Measurements from ENCODE around the gene PTGFRN. TPM values are rescaled to one million over a fixed set of nuclear protein-coding genes. Genes with fewer than 3 reads are reported as not detected.

The PTGFRN gene
- total and polyA plus RNA-seq, 9 of the 15 experiments (the other 6 are each of a cell fraction or from before 2014, with no cell fraction given): 17.3 to 33.1 (median 25.7) TPM

DNA sequence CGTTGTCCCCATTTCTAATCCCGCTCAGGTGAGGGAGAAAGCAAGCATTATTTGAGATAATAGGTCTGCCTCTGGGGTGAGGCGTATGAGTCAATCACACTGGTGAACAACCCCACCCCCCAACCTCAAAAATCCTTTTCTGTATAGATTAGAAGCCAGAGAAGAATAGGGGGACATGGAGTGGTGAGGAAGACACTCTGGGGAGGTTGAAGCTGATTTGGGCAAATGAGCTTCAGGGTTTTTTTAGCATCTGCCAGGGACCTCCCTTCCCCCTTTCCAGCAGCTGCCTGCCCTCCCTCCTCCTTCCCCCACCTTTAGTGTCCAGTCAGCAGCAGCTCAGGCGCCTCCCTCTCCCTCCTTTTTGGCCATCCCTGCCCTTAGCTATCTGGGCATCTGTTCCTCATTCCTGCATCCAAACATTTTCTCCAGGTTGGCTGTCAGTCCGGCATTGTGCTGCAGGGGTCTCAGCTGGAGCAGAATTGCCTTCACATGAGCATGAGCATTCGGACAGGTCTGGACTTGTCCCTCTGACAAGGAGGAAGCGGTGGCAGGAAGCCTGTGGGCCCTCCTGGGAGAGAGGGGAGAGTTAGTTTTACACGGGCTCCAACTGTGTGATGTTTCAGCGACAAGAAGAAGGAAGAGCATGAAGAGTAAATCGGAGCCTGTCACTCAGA, 30.8 kb upstream of the PTGFRN start (continued):
- TF ChIP-seq, protein P1, sequence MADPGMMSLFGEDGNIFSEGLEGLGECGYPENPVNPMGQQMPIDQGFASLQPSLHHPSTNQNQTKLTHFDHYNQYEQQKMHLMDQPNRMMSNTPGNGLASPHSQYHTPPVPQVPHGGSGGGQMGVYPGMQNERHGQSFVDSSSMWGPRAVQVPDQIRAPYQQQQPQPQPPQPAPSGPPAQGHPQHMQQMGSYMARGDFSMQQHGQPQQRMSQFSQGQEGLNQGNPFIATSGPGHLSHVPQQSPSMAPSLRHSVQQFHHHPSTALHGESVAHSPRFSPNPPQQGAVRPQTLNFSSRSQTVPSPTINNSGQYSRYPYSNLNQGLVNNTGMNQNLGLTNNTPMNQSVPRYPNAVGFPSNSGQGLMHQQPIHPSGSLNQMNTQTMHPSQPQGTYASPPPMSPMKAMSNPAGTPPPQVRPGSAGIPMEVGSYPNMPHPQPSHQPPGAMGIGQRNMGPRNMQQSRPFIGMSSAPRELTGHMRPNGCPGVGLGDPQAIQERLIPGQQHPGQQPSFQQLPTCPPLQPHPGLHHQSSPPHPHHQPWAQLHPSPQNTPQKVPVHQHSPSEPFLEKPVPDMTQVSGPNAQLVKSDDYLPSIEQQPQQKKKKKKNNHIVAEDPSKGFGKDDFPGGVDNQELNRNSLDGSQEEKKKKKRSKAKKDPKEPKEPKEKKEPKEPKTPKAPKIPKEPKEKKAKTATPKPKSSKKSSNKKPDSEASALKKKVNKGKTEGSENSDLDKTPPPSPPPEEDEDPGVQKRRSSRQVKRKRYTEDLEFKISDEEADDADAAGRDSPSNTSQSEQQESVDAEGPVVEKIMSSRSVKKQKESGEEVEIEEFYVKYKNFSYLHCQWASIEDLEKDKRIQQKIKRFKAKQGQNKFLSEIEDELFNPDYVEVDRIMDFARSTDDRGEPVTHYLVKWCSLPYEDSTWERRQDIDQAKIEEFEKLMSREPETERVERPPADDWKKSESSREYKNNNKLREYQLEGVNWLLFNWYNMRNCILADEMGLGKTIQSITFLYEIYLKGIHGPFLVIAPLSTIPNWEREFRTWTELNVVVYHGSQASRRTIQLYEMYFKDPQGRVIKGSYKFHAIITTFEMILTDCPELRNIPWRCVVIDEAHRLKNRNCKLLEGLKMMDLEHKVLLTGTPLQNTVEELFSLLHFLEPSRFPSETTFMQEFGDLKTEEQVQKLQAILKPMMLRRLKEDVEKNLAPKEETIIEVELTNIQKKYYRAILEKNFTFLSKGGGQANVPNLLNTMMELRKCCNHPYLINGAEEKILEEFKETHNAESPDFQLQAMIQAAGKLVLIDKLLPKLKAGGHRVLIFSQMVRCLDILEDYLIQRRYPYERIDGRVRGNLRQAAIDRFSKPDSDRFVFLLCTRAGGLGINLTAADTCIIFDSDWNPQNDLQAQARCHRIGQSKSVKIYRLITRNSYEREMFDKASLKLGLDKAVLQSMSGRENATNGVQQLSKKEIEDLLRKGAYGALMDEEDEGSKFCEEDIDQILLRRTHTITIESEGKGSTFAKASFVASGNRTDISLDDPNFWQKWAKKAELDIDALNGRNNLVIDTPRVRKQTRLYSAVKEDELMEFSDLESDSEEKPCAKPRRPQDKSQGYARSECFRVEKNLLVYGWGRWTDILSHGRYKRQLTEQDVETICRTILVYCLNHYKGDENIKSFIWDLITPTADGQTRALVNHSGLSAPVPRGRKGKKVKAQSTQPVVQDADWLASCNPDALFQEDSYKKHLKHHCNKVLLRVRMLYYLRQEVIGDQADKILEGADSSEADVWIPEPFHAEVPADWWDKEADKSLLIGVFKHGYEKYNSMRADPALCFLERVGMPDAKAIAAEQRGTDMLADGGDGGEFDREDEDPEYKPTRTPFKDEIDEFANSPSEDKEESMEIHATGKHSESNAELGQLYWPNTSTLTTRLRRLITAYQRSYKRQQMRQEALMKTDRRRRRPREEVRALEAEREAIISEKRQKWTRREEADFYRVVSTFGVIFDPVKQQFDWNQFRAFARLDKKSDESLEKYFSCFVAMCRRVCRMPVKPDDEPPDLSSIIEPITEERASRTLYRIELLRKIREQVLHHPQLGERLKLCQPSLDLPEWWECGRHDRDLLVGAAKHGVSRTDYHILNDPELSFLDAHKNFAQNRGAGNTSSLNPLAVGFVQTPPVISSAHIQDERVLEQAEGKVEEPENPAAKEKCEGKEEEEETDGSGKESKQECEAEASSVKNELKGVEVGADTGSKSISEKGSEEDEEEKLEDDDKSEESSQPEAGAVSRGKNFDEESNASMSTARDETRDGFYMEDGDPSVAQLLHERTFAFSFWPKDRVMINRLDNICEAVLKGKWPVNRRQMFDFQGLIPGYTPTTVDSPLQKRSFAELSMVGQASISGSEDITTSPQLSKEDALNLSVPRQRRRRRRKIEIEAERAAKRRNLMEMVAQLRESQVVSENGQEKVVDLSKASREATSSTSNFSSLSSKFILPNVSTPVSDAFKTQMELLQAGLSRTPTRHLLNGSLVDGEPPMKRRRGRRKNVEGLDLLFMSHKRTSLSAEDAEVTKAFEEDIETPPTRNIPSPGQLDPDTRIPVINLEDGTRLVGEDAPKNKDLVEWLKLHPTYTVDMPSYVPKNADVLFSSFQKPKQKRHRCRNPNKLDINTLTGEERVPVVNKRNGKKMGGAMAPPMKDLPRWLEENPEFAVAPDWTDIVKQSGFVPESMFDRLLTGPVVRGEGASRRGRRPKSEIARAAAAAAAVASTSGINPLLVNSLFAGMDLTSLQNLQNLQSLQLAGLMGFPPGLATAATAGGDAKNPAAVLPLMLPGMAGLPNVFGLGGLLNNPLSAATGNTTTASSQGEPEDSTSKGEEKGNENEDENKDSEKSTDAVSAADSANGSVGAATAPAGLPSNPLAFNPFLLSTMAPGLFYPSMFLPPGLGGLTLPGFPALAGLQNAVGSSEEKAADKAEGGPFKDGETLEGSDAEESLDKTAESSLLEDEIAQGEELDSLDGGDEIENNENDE (IDR thresholded peaks at IDR 0.05; ENCODE audit: low read depth, low read length): peak; percentile 12
- TF ChIP-seq RBM25 (IDR thresholded peaks at IDR 0.05; ENCODE audit: low read depth, low read length, severe bottlenecking): no peak
- TF ChIP-seq ZBTB1 (CRISPR knock-in tag; IDR thresholded peaks at IDR 0.05; ENCODE audit: borderline replicate concordance, low read depth): no peak
- peak; percentile 74; the same call in 1 of the 2 replicates for TF ChIP-seq AFF4 (CRISPR knock-in tag; IDR thresholded peaks at IDR 0.05)
- 0 out of 2 replicates have a peak, but pooled peaks have one; percentile 18 for TF ChIP-seq MAX (CRISPR knock-in tag; IDR thresholded peaks at IDR 0.05)
- TF ChIP-seq TBP (optimal IDR thresholded peaks at IDR 0.05; ENCODE audit: low read depth, low read length): no peak
- no peak for TF ChIP-seq ZNF76 (CRISPR knock-in tag; IDR thresholded peaks at IDR 0.05; ENCODE audit: borderline replicate concordance)
- TF ChIP-seq ETS1 (conservative IDR thresholded peaks at IDR 0.05; ENCODE audit: control insufficient read depth, low read depth, low read length): no peak
